ENCODE data around the gene PPCDC. TPM values are rescaled to one million over a fixed set of nuclear protein-coding genes. Genes with fewer than 3 reads are reported as not detected.

Gene PPCDC
- total RNA-seq, 2 donors from 2014 or later: 15.9 to 24.5 TPM

GRCh38 chr15:75051711-75052110 lies 28.3 kb downstream of the PPCDC start:
- H3K27me3 ChIP-seq (ENCODE audit: control insufficient read depth, insufficient read depth, low read length, poor library complexity, severe bottlenecking): no peaks in the 10 kb centered on the region
- H3K4me3 ChIP-seq (ENCODE audit: low read length): no peak overlapping the region
- TF ChIP-seq CTCF (conservative IDR thresholded peaks at IDR 0.05): no peak
- Mint-ChIP-seq H3K4me1 (peaks cover 15% of the 10 kb centered on the region), H3K27ac (no peak overlapping the region), H3K36me3 (ENCODE audit: low read depth) (peaks cover 16% of the 10 kb centered on the region), H3K9me3 (no peaks in the 10 kb centered on the region), H3K4me3 (no peak overlapping the region), H3K27me3 (ENCODE audit: insufficient read depth) (no peaks in the 10 kb centered on the region)
- peaks cover 7% of the 10 kb centered on the region for H3K4me1 ChIP-seq (ENCODE audit: control insufficient read depth, insufficient read depth, low read length)
- H3K9ac ChIP-seq (ENCODE audit: extremely low read depth, low read length, poor library complexity, severe bottlenecking): no peak overlapping the region
- DNase-seq: no peak
- 96 to 97% methylated on average over 4 of the region's 4 CpGs for WGBS, 2 experiments (ENCODE audit: insufficient coverage in 1 of 2, insufficient read length in 1 of 2)
- H3K27ac ChIP-seq (ENCODE audit: low read depth, low read length): no peak overlapping the region
- H3K9me3 ChIP-seq (ENCODE audit: control insufficient read depth, low read length): no peaks in the 10 kb centered on the region
- H3K36me3 ChIP-seq (ENCODE audit: control insufficient read depth, insufficient read depth, low read length): peaks cover 15% of the 10 kb centered on the region

- no peak for DNase-seq
- no peaks in the 10 kb centered on the region for H3K9me3 Mint-ChIP-seq
- H3K27me3 Mint-ChIP-seq (ENCODE audit: insufficient read depth): no peaks in the 10 kb centered on the region
- peaks cover 16% of the 10 kb centered on the region for H3K36me3 Mint-ChIP-seq (ENCODE audit: low read depth)
- Histone ChIP-seq H3K4me1 (ENCODE audit: control insufficient read depth, insufficient read depth, low read length) (no peaks in the 10 kb centered on the region), H3K4me3 (ENCODE audit: low read length) (no peak overlapping the region), H3K36me3 (ENCODE audit: control insufficient read depth, insufficient read depth, low read length) (peaks cover 15% of the 10 kb centered on the region), H3K27ac (ENCODE audit: low read depth, low read length) (no peak overlapping the region), H3K9me3 (ENCODE audit: control insufficient read depth, low read length) (no peaks in the 10 kb centered on the region), H3K9ac (ENCODE audit: extremely low read depth, low read length, poor library complexity, severe bottlenecking) (no peak overlapping the region), H3K27me3 (ENCODE audit: control insufficient read depth, insufficient read depth, low read length, poor library complexity, severe bottlenecking) (no peaks in the 10 kb centered on the region)
- WGBS, 2 experiments (ENCODE audit: insufficient coverage in 1 of 2, insufficient read length in 1 of 2): 97 to 100% methylated on average over 1 to 5 of the region's 5 CpGs
- H3K4me1 Mint-ChIP-seq: peaks cover 4% of the 10 kb centered on the region
- H3K4me3 Mint-ChIP-seq: no peak overlapping the region
- no peak for TF ChIP-seq CTCF (conservative IDR thresholded peaks at IDR 0.05)
- H3K27ac Mint-ChIP-seq: no peak overlapping the region
Measured at GRCh38 chr15:75052972-75053747, 29.8 kb downstream of the PPCDC start.

- DNase-seq: no peak
- Histone ChIP-seq H3K27me3 (ENCODE audit: control insufficient read depth, insufficient read depth, low read length, poor library complexity, severe bottlenecking) (no peaks in the 10 kb centered on the region), H3K36me3 (ENCODE audit: control insufficient read depth, insufficient read depth, low read length) (peaks cover 10% of the 10 kb centered on the region), H3K27ac (ENCODE audit: low read depth, low read length) (no peak overlapping the region), H3K9me3 (ENCODE audit: control insufficient read depth, low read length) (no peaks in the 10 kb centered on the region), H3K4me1 (ENCODE audit: control insufficient read depth, insufficient read depth, low read length) (no peaks in the 10 kb centered on the region), H3K4me3 (ENCODE audit: low read length) (no peak overlapping the region), H3K9ac (ENCODE audit: extremely low read depth, low read length, poor library complexity, severe bottlenecking) (no peak overlapping the region)
- TF ChIP-seq CTCF (conservative IDR thresholded peaks at IDR 0.05): no peak
- H3K27me3 Mint-ChIP-seq (ENCODE audit: insufficient read depth): no peaks in the 10 kb centered on the region
- H3K27ac Mint-ChIP-seq: no peak overlapping the region
- peaks cover 4% of the 10 kb centered on the region for H3K4me1 Mint-ChIP-seq
- peaks cover 12% of the 10 kb centered on the region for H3K36me3 Mint-ChIP-seq (ENCODE audit: low read depth)
- no peaks in the 10 kb centered on the region for H3K9me3 Mint-ChIP-seq
- H3K4me3 Mint-ChIP-seq: no peak overlapping the region
- 95 to 96% methylated on average over 6 to 7 of the region's 7 CpGs for WGBS, 2 experiments (ENCODE audit: insufficient coverage in 1 of 2, insufficient read length in 1 of 2)
Measured at GRCh38 chr15:75053748-75054125, 30.3 kb downstream of the PPCDC start.
